Testis (tissue), 2 donors: ENCODE data around the gene SKP1.

Source experiments
- POLR2A ChIP-seq: fragments of 450-650 bp; IDR thresholded peaks from one replicate; pipeline ENCODE4 v1.6.1; 2017; ENCODE audit warnings: antibody characterized with exemption, mild to moderate bottlenecking, moderate library complexity
- TF ChIP-seq, protein P1 (sequence below), 3 experiments: fragments of 450-650 bp in 2 of 3; fragments of 200-600 bp in 1 of 3; sonication (generic) in 1 of 3; IDR thresholded peaks; one replicate each; pipeline ENCODE4 v1.5.1; 2016 to 2019; ENCODE audit warnings: antibody characterized with exemption in 3 of 3, mild to moderate bottlenecking in 2 of 3, moderate library complexity in 1 of 3

GRCh38 chr5:134143431-134143830 is 33.3 kb downstream of the SKP1 start:
- no peak for TF ChIP-seq POLR2A
- TF ChIP-seq, protein P1, sequence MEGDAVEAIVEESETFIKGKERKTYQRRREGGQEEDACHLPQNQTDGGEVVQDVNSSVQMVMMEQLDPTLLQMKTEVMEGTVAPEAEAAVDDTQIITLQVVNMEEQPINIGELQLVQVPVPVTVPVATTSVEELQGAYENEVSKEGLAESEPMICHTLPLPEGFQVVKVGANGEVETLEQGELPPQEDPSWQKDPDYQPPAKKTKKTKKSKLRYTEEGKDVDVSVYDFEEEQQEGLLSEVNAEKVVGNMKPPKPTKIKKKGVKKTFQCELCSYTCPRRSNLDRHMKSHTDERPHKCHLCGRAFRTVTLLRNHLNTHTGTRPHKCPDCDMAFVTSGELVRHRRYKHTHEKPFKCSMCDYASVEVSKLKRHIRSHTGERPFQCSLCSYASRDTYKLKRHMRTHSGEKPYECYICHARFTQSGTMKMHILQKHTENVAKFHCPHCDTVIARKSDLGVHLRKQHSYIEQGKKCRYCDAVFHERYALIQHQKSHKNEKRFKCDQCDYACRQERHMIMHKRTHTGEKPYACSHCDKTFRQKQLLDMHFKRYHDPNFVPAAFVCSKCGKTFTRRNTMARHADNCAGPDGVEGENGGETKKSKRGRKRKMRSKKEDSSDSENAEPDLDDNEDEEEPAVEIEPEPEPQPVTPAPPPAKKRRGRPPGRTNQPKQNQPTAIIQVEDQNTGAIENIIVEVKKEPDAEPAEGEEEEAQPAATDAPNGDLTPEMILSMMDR (IDR thresholded peaks at IDR 0.05): no peak
